Gastroesophageal sphincter (tissue), 4 donors: ENCODE measurements around the gene AXL. TPM values are rescaled to one million over a fixed set of nuclear protein-coding genes. Genes with fewer than 3 reads are reported as not detected.
A peak's percentile ranks its signal among the peaks of the same experiment; 100 is the strongest.

Experiments
- ATAC-seq: fragments of 150-250 bp; one replicate; pipeline ENCODE4 v1.9.1; 2016; ENCODE audit warnings: mild to moderate bottlenecking, moderate library complexity
- H3K27ac ChIP-seq, 4 donors: fragments of 200-600 bp; sonication (generic) in 3 of 4; 1 replicate in 3 of 4; 2 replicates in 1 of 4; pipeline ENCODE4 v1.5.1; 2016 to 2019
- H3K27me3 ChIP-seq: fragments of 200-600 bp; sonication (generic); one replicate; pipeline ENCODE4 v1.5.1; 2019
- H3K36me3 ChIP-seq, 2 donors: fragments of 200-600 bp; sonication (generic); one replicate each; pipeline ENCODE4 v1.5.1; 2019; ENCODE audit warnings: control low read depth in 1 of 2
- H3K4me1 ChIP-seq, 3 donors: fragments of 200-600 bp; sonication (generic); 1 replicate in 2 of 3; 2 replicates in 1 of 3; pipeline ENCODE4 v1.5.1; 2016 to 2019; ENCODE audit warnings: control low read depth in 2 of 3
- H3K4me3 ChIP-seq, 2 donors: fragments of 200-600 bp; sonication (generic); one replicate each; pipeline ENCODE4 v1.5.1; 2019; ENCODE audit warnings: mild to moderate bottlenecking in 1 of 2, moderate library complexity in 1 of 2
- H3K9me3 ChIP-seq, 3 donors: fragments of 200-600 bp; sonication (generic); one replicate each; pipeline ENCODE4 v1.5.1; 2017 to 2019; ENCODE audit warnings: control low read depth in 2 of 3
- EP300 ChIP-seq: sonication (generic); formaldehyde crosslinking; IDR thresholded peaks from one replicate; pipeline ENCODE4 v1.6.1; 2017; ENCODE audit warnings: antibody characterized with exemption, mild to moderate bottlenecking
- POLR2A ChIP-seq, 2 donors: fragments of 450-650 bp; IDR thresholded peaks; one replicate each; pipeline ENCODE4 v1.6.1; 2017; ENCODE audit warnings: antibody characterized with exemption in 2 of 2, mild to moderate bottlenecking in 2 of 2, moderate library complexity in 1 of 2
- POLR2AphosphoS5 ChIP-seq: sonication (generic); formaldehyde crosslinking; IDR thresholded peaks from one replicate; pipeline ENCODE4 v1.6.1; 2017; ENCODE audit warnings: antibody characterized with exemption
- WGBS, 2 donors: methylation state at CpG; one replicate each; pipeline ENCODE4 v1.1.5; 2018; ENCODE audit warnings: low coverage in 1 of 2; 5-methylcytosine and 5-hydroxymethylcytosine counted together
- total RNA-seq, 4 donors: library from RNA; depleted of rRNA; stranded (reverse); fragments of >200 nt; gene quantifications; one replicate each; pipeline ENCODE4 v1.1.0, GENCODE V29; 2016
- TF ChIP-seq, protein P1 (sequence below), 4 experiments: fragments of 200-600 bp in 2 of 4; fragments of 450-650 bp in 2 of 4; sonication (generic) in 1 of 4; IDR thresholded peaks; one replicate each; pipeline ENCODE4 v1.5.1; 2017 to 2019; ENCODE audit warnings: antibody characterized with exemption in 4 of 4, mild to moderate bottlenecking in 2 of 4, moderate library complexity in 2 of 4

Gene AXL
- total RNA-seq, 4 donors from 2014 or later: 129 to 232 (median 166) TPM

DNA sequence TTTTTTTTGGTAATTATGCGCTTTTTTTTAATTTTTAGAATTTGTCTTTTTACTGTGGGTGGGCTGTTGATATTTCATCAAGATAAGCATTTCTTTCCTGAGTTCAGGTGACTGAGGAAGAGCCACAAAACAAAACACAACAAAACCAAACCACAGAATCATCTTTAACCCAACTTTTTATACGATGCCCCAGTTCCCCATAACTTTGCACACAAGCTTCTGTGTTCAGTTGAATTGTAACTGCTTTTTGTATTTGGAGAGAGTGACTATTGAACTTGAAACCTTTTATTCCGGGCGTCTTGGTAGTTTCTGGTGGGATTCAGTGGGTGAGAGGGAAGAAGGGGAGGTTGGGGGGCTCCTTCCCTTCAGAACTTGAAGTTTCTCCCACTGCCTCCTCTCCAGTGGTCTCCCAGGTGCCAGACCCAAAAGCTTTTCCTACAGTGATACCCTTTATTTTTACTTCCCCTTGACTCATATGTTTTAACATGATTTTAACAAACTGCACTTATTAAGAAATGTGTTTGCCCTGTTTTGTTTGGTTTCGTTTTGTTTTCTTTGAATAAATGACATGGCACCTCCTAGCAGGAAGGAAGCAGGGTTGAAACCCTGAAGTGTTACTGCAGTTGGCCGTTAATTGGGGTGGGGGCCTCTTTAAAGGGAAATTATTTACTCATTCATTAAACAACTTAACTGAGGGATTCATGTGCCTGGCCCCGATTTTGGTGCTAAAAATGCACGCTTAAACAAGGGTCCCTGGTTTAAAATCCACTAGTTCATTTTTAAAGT, 88.3 kb downstream of the AXL start:
- Histone ChIP-seq H3K36me3 (peaks cover 0 to 64% of the 10 kb centered on the region in 2 donors), H3K4me3 (no peak overlapping the region), H3K9me3 (no peaks in the 10 kb centered on the region), H3K27me3 (no peaks in the 10 kb centered on the region), H3K27ac (peak overlapping the region in 3 of 4 donors; percentile 90 to 97 (median 95)), H3K4me1 (peaks cover 2 to 53% (median 25%) of the 10 kb centered on the region in 3 donors)
- no peak for TF ChIP-seq EP300
- no peak for TF ChIP-seq POLR2AphosphoS5
- TF ChIP-seq, protein P1, sequence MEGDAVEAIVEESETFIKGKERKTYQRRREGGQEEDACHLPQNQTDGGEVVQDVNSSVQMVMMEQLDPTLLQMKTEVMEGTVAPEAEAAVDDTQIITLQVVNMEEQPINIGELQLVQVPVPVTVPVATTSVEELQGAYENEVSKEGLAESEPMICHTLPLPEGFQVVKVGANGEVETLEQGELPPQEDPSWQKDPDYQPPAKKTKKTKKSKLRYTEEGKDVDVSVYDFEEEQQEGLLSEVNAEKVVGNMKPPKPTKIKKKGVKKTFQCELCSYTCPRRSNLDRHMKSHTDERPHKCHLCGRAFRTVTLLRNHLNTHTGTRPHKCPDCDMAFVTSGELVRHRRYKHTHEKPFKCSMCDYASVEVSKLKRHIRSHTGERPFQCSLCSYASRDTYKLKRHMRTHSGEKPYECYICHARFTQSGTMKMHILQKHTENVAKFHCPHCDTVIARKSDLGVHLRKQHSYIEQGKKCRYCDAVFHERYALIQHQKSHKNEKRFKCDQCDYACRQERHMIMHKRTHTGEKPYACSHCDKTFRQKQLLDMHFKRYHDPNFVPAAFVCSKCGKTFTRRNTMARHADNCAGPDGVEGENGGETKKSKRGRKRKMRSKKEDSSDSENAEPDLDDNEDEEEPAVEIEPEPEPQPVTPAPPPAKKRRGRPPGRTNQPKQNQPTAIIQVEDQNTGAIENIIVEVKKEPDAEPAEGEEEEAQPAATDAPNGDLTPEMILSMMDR (IDR thresholded peaks at IDR 0.05): no peak
- TF ChIP-seq POLR2A (IDR thresholded peaks at IDR 0.05): no peak
- ATAC-seq: no peak
- WGBS, 2 donors: 50 to 58% methylated on average over 6 to 8 of the region's 8 CpGs

DNA sequence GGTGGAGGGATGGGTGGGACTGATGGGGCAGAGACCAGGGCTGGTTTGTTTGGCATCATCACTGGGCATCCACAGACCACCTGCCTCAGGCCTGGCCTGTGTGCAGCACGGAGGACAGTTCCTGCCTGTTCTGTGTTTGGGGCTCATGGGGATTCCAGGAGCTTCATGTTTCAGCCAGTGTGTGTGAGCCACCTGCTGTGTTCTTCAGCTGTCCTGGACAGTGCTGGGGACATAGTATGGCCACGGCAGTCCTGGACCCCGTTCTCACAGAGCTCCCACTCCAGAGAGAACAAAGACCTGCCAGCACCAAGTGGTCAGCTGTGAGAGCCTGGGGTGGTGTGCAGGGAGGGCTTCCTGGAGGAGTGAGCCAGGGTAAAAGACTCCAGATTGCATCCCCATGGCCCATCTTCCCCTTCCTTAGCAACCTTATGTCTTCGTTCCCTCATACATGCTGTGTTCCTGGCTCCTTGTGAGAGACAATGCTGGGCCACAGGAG, 89.0 kb downstream of the AXL start:
- Histone ChIP-seq H3K27me3 (no peaks in the 10 kb centered on the region), H3K27ac (peak overlapping the region; percentile 80 to 97 (median 92)), H3K9me3 (no peaks in the 10 kb centered on the region), H3K4me3 (no peak overlapping the region), H3K4me1 (peaks cover 2 to 60% (median 25%) of the 10 kb centered on the region in 3 donors), H3K36me3 (peaks cover 0 to 64% of the 10 kb centered on the region in 2 donors)
- no CpG with 5 or more reads among the region's 4 CpGs for WGBS, 2 donors
- no peak for ATAC-seq
- TF ChIP-seq EP300 (no peak), POLR2AphosphoS5 (no peak), POLR2A (IDR thresholded peaks at IDR 0.05) (no peak)
- TF ChIP-seq, protein P1 (IDR thresholded peaks at IDR 0.05): no peak

GRCh38 chr19:41308450-41309179, 89.6 kb downstream of the AXL start:
- Histone ChIP-seq H3K9me3 (no peaks in the 10 kb centered on the region), H3K4me3 (peak overlapping the region; percentile 76 to 82), H3K36me3 (peaks cover 0 to 64% of the 10 kb centered on the region in 2 donors), H3K27me3 (no peaks in the 10 kb centered on the region), H3K4me1 (peaks cover 2 to 63% (median 25%) of the 10 kb centered on the region in 3 donors), H3K27ac (peak overlapping the region; percentile 80 to 97 (median 92))
- 18 to 29% methylated on average over 4 to 6 of the region's 8 CpGs for WGBS, 2 donors
- TF ChIP-seq POLR2AphosphoS5 (peak; percentile 56), EP300 (no peak)
- TF ChIP-seq, protein P1 (IDR thresholded peaks at IDR 0.05): peak; percentile 95 to 99 (median 97)
- peak; percentile 58 for ATAC-seq

DNA sequence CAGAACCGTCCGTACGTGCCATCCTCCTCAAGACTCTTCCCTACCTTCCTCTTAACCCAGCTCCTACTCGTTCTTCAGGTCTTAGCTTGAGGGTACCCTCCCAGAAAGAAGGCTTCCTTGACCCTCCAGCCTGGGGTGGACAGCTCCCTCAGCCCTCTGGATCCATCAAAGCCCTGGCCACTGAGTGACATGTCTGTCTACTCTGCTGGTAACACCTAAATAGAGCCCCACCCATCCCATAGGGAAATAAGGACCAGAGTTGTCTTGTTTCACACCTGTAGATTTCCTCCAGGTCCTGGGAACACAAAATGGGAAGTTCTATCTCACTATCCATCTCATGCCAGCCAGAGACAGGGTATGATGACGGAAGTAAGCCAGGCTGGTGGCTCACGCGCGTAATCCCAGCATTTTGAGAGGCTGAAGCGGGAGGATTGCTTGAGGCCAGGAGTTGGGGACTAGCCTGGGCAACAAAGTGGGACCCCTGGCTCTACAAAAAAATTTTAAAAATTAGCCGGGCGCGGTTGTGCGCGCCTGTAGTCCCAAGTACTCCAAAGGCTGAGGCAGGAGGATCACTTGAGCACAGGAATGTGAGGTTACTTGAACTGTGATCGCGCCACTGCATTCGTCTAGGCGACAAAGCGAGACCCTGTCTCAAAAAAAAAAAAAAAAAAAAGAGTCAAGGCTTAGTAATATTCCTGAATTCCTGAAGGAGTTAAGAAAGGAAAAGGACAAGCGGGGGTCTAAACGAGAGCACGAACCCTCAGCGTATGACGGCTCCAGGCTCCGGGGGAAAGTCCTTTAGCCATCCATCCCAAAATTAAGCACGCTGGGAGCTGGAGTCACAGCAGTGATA, 90.4 kb downstream of the AXL start:
- Histone ChIP-seq H3K4me1 (peaks cover 2 to 64% (median 25%) of the 10 kb centered on the region in 3 donors), H3K27ac (peak overlapping the region; percentile 80 to 97 (median 92)), H3K9me3 (no peaks in the 10 kb centered on the region), H3K4me3 (peak overlapping the region; percentile 76 to 82), H3K36me3 (peaks cover 0 to 64% of the 10 kb centered on the region in 2 donors), H3K27me3 (no peaks in the 10 kb centered on the region)
- TF ChIP-seq POLR2A (IDR thresholded peaks at IDR 0.05) (no peak), POLR2AphosphoS5 (no peak)
- TF ChIP-seq, protein P1 (IDR thresholded peaks at IDR 0.05): no peak
- ATAC-seq: peak; percentile 29
- WGBS, 2 donors: 4 to 21% methylated on average over 7 to 22 of the region's 26 CpGs
